WI38 (cell line): ENCODE data around the gene CYTH4.

Experiments used
- H3K4me3 ChIP-seq: 2 replicates; pipeline ENCODE4 v1.5.1; 2011; ENCODE audit warnings: low read depth, mild to moderate bottlenecking, control low read depth, low read length
- TF ChIP-seq, protein P1 (sequence below): IDR thresholded peaks from 2 replicates; pipeline ENCODE4 v1.5.1; 2012; ENCODE audit warnings: low read depth, mild to moderate bottlenecking, control low read depth, low read length

The CYTH4 gene

GRCh38 chr22:37287550-37287951 lies 5.2 kb downstream of the CYTH4 start:
- no peak overlapping the region for H3K4me3 ChIP-seq
- TF ChIP-seq, protein P1, sequence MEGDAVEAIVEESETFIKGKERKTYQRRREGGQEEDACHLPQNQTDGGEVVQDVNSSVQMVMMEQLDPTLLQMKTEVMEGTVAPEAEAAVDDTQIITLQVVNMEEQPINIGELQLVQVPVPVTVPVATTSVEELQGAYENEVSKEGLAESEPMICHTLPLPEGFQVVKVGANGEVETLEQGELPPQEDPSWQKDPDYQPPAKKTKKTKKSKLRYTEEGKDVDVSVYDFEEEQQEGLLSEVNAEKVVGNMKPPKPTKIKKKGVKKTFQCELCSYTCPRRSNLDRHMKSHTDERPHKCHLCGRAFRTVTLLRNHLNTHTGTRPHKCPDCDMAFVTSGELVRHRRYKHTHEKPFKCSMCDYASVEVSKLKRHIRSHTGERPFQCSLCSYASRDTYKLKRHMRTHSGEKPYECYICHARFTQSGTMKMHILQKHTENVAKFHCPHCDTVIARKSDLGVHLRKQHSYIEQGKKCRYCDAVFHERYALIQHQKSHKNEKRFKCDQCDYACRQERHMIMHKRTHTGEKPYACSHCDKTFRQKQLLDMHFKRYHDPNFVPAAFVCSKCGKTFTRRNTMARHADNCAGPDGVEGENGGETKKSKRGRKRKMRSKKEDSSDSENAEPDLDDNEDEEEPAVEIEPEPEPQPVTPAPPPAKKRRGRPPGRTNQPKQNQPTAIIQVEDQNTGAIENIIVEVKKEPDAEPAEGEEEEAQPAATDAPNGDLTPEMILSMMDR: no peak

GRCh38 chr22:37288521-37288920 lies 6.2 kb downstream of the CYTH4 start:
- TF ChIP-seq, protein P1: no peak
- no peak overlapping the region for H3K4me3 ChIP-seq

DNA sequence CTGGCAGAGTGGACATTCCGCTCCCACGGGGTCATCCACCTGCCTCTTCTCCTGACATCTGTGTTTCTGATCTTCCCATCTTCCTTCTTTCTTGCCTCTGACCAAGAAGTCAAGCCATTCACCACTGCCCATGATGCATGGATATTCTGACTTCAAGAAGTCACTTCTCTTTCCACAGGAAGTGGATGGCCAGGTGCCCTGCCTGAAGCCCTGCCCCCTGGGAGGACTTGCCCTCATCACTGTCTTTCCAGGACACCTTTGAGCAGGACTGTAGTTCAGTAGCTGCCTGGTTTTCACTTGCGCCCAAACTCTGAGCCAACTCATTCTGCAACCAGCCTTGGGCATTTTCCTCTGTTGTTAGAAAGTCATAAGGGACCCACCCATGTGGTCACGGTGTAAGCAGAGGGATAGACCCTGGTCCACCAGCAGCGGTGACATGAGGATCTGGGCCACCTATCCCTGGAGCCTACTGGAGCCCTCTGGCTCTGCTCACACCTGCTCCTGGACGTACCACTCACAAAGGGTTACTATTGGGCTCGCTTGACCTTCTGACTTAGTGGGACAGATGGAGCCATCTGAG lies 6.9 kb downstream of the CYTH4 start:
- TF ChIP-seq, protein P1: no peak
- H3K4me3 ChIP-seq: no peak overlapping the region

DNA sequence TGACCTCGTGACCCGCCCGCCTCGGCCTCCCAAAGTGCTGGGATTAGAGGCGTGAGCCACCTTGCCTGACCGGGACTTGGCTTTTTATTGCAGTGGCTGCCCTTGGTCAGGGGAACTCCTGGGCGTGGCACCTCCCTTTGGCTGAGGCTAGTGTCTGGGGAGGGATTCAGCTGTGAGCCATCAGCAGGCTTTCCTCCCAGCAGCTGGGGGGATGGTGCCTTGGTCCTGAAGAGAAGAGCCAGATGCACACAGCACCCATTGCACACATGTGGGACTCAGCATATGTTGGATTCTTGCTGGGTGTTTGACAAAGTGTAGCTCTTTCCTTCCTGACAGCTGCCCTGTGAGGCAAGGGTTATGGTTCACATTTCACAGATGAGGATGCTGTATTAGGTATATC lies 8.4 kb downstream of the CYTH4 start:
- TF ChIP-seq, protein P1: no peak
- no peak overlapping the region for H3K4me3 ChIP-seq

- TF ChIP-seq, protein P1: no peak
- no peak overlapping the region for H3K4me3 ChIP-seq
These were observed 9.4 kb downstream of the CYTH4 start for GRCh38 chr22:37291559-37292298.

DNA sequence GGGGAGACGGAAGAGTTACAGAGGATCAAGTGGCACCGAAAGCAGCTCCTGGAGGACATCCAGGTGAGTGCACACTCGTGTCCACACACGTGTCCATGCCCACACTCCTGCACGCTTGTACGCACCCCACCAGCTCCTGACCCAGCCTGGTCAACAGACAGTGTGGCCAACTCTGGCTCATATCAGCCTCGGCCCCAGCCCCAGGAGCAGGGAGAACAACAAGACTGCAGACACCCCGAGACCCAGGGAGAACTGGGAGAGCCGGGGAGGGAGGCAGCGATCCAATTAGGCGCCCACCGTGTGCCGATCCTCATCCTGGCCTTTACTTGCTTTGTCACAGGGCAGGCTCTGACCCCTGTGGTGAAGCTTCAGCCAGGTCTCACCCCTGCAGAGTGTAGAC lies 10.3 kb downstream of the CYTH4 start:
- H3K4me3 ChIP-seq: no peak overlapping the region
- TF ChIP-seq, protein P1: no peak

DNA sequence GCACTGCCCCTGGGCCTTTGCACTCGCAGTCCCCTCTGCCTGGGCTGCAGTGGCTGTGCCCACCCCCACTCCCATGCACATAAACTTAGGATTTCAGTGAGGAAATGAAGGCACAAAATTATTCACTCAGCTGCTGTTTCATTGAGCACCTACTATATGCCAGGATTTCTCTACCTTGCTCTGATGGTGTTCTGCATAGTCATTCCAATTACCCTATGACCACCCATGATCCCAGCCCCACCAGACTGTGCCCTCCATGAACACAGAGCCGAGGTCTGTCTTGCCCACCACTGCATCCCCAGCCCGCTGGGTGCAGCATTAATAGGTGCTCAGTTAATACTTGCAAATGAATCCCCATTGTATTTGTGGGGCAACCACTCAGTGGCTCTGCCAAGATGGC lies 10.9 kb downstream of the CYTH4 start:
- H3K4me3 ChIP-seq: no peak overlapping the region
- TF ChIP-seq, protein P1: no peak
